Right lobe of liver (tissue), 6 donors: ENCODE results near the gene DNAL4. TPM values are rescaled to one million over a fixed set of nuclear protein-coding genes. Genes with fewer than 3 reads are reported as not detected.

Experiments
- ATAC-seq, 4 donors: fragments of 200-7000 bp; cut with Tn5 transposase; one replicate each; pipeline ENCODE4 v1.9.1; 2020; ENCODE audit warnings: mild to moderate bottlenecking in 4 of 4, moderate library complexity in 4 of 4
- DNase-seq, 3 donors: peaks; one replicate each; pipeline ENCODE4 v3.0.0-alpha.2; 2020
- H3K27ac ChIP-seq, 3 donors: fragments of 200-600 bp; one replicate each; pipeline ENCODE4 v1.8.0; 2022
- H3K27me3 ChIP-seq, 2 donors: fragments of 200-600 bp; one replicate each; pipeline ENCODE4 v1.8.0; 2022
- H3K36me3 ChIP-seq, 4 donors: fragments of 200-600 bp; sonication (generic) in 1 of 4; one replicate each; pipeline versions ENCODE4 v1.5.1 to v1.8.0; 2017 to 2022; ENCODE audit warnings: control low read depth in 1 of 4
- H3K4me1 ChIP-seq, 4 donors: fragments of 200-600 bp; sonication (generic) in 1 of 4; one replicate each; pipeline versions ENCODE4 v1.5.1 to v1.8.0; 2017 to 2022; ENCODE audit warnings: control low read depth in 1 of 4
- H3K4me3 ChIP-seq, 3 donors: fragments of 200-600 bp; one replicate each; pipeline ENCODE4 v1.8.0; 2022
- H3K9me3 ChIP-seq, 4 donors: fragments of 200-600 bp; sonication (generic) in 1 of 4; one replicate each; pipeline versions ENCODE4 v1.5.1 to v1.8.0; 2017 to 2022; ENCODE audit warnings: control low read depth in 1 of 4
- CTCF ChIP-seq, 4 donors: fragments of 200-600 bp in 3 of 4; fragments of 450-650 bp in 1 of 4; IDR thresholded peaks; one replicate each; pipeline versions ENCODE4 v1.5.1 to v1.8.0; 2016 to 2022; ENCODE audit warnings: antibody characterized with exemption in 4 of 4, mild to moderate bottlenecking in 2 of 4
- POLR2A ChIP-seq: fragments of 450-650 bp; IDR thresholded peaks from one replicate; pipeline ENCODE4 v1.6.1; 2017; ENCODE audit warnings: antibody characterized with exemption, mild to moderate bottlenecking
- WGBS: methylation state at CpG from one replicate; pipeline ENCODE4 v1.1.6; 2018; ENCODE audit warnings: low coverage, low lambda C conversion rate; ENCODE audit not compliant: insufficient coverage; ENCODE audit errors: missing lambda C conversion rate; 5-methylcytosine and 5-hydroxymethylcytosine counted together
- intact Hi-C, 2 donors: fragments of 100-400 bp; cut with DNase I; formaldehyde crosslinking; loops; one replicate each; pipeline versions ENCODE4 v1.11.2 to v1.14.1; 2022
- total RNA-seq, 6 experiments: library from RNA; depleted of rRNA in 2 of 6; stranded (reverse); fragments of >200 nt in 2 of 6; fragmentation: NEBNext Ultra II Directional in 3 of 6; extraction: Animal tissue kit (Norgen Biotek cat#: 25700) in 3 of 6; gene quantifications; one replicate each; pipeline versions ENCODE4 v1.1.0 to v1.2.4, GENCODE V29; 2016 to 2023
- donor health status: DM: no; HTN: yes; CAD: no.
- donor health status: DM: no; HTN: no; CAD: no.
- donor health status: DM: no; HTN: no; CAD: no.
- donor health status: DM: no; HTN: yes; CAD: no.
- donor health status: DM: no; HTN: yes; CAD: no.

Gene DNAL4
- total RNA-seq, 6 experiments from 2014 or later = 2.0 to 6.2 (median 5.1) TPM

GRCh38 chr22:38741576-38741975, 52.4 kb downstream of the DNAL4 start:
- H3K4me3 ChIP-seq = no peak overlapping the region
- no peak overlapping the region for H3K27ac ChIP-seq
- ATAC-seq (no peak), DNase-seq (no peak)
- no peak for TF ChIP-seq POLR2A
- no peak for TF ChIP-seq CTCF (IDR thresholded peaks at IDR 0.05)
- H3K27me3 ChIP-seq = no peaks in the 10 kb centered on the region
- H3K36me3 ChIP-seq = peaks cover 3 to 97% (median 72%) of the 10 kb centered on the region in 4 donors
- no peaks in the 10 kb centered on the region for H3K9me3 ChIP-seq
- H3K4me1 ChIP-seq = peaks cover 0 to 22% (median 1%) of the 10 kb centered on the region in 4 donors
- intact Hi-C loops = no loop called here
- 48% methylated on average over 2 of the region's 10 CpGs for WGBS

- TF ChIP-seq CTCF (IDR thresholded peaks at IDR 0.05) = no peak
- TF ChIP-seq POLR2A = no peak
- ATAC-seq = no peak
- H3K36me3 ChIP-seq = peaks cover 3 to 97% (median 73%) of the 10 kb centered on the region in 4 donors
- no peak overlapping the region for H3K27ac ChIP-seq
- 80% methylated on average over 1 of the region's 9 CpGs for WGBS
- H3K4me3 ChIP-seq = no peak overlapping the region
- peak in 1 of 3 donors; percentile 26 for DNase-seq
- no peaks in the 10 kb centered on the region for H3K27me3 ChIP-seq
- no peaks in the 10 kb centered on the region for H3K9me3 ChIP-seq
- H3K4me1 ChIP-seq = peaks cover 0 to 22% (median 3%) of the 10 kb centered on the region in 4 donors
- intact Hi-C loops = no loop called here
Measured at GRCh38 chr22:38741166-38741565, 52.8 kb downstream of the DNAL4 start.

- DNase-seq (peak in 1 of 3 donors; percentile 23), ATAC-seq (no peak)
- Histone ChIP-seq H3K9me3 (no peaks in the 10 kb centered on the region), H3K36me3 (peaks cover 3 to 97% (median 73%) of the 10 kb centered on the region in 4 donors), H3K27me3 (no peaks in the 10 kb centered on the region), H3K4me3 (no peak overlapping the region), H3K27ac (no peak overlapping the region), H3K4me1 (peaks cover 0 to 22% (median 5%) of the 10 kb centered on the region in 4 donors)
- intact Hi-C loops = no loop called here
- WGBS = 86% methylated on average over 1 of the region's 8 CpGs
- no peak for TF ChIP-seq POLR2A
- no peak for TF ChIP-seq CTCF (IDR thresholded peaks at IDR 0.05)
Measured at GRCh38 chr22:38740754-38741153, 53.2 kb downstream of the DNAL4 start.

- Histone ChIP-seq H3K9me3 (no peaks in the 10 kb centered on the region), H3K27ac (no peak overlapping the region), H3K4me1 (peaks cover 0 to 22% (median 8%) of the 10 kb centered on the region in 4 donors), H3K27me3 (no peaks in the 10 kb centered on the region), H3K4me3 (no peak overlapping the region), H3K36me3 (peaks cover 3 to 96% (median 74%) of the 10 kb centered on the region in 4 donors)
- intact Hi-C loops = no loop called here
- WGBS = no CpG with 5 or more reads among the region's 15 CpGs
- DNase-seq (peak in 1 of 3 donors; percentile 50), ATAC-seq (no peak)
- TF ChIP-seq CTCF (IDR thresholded peaks at IDR 0.05) = no peak
- TF ChIP-seq POLR2A = no peak
Measured at GRCh38 chr22:38740116-38740723, 53.7 kb downstream of the DNAL4 start.
